B cell (primary cell): ENCODE results near the gene ALOX12. TPM values are rescaled to one million over a fixed set of nuclear protein-coding genes. Genes with fewer than 3 reads are reported as not detected.

Experiments used
- ATAC-seq: fragments of 200-7000 bp; cut with Tn5 transposase; one replicate; pipeline ENCODE4 v1.10.0; 2021; ENCODE audit warnings: low read depth, mild to moderate bottlenecking, moderate number of reproducible peaks, moderate library complexity
- CTCF ChIA-PET: fragments of 350-600 bp; sonication (Branson Sonifier 250); formaldehyde crosslinking; loops from one replicate; lab custom pipeline; 2021; ENCODE audit warnings: antibody characterized with exemption, inconsistent platforms; lab: Charles Lee
- POLR2A ChIA-PET: fragments of 350-600 bp; sonication (Branson Sonifier 250); formaldehyde crosslinking; loops from one replicate; lab custom pipeline; 2021; ENCODE audit warnings: antibody characterized with exemption; lab: Charles Lee
- DNase-seq: peaks from one replicate; pipeline ENCODE4 v3.0.0; 2013
- H2AFZ ChIP-seq: 2 replicates; pipeline ENCODE4 v1.6.1; 2012; ENCODE audit warnings: mild to moderate bottlenecking, low read depth, low read length; ENCODE audit not compliant: insufficient read depth, poor library complexity, severe bottlenecking
- H3K27ac ChIP-seq, 2 donors: 1 replicate in 1 of 2; 2 replicates in 1 of 2; pipeline ENCODE4 v1.5.1; 2012 to 2013; ENCODE audit warnings: low read length in 2 of 2, mild to moderate bottlenecking in 2 of 2, moderate library complexity in 1 of 2
- H3K27me3 ChIP-seq, 4 experiments: fragments of 200-600 bp in 1 of 4; sonication (generic) in 1 of 4; replicated peaks in 1 of 4; 1 replicate in 2 of 4; 2 replicates in 2 of 4; pipeline versions ENCODE4 v1.6.1 to v1.7.0; 2013 to 2016; ENCODE audit warnings: low read length in 3 of 4, mild to moderate bottlenecking in 2 of 4, mixed read lengths in 1 of 4, moderate library complexity in 1 of 4; ENCODE audit not compliant: insufficient read depth in 4 of 4, control insufficient read depth in 3 of 4; ENCODE audit errors: control extremely low read depth in 1 of 4
- H3K36me3 ChIP-seq, 2 experiments: replicated peaks in 1 of 2; 1 replicate in 1 of 2; 2 replicates in 1 of 2; pipeline versions ENCODE4 v1.6.1 to v1.7.1; 2013; ENCODE audit warnings: low read length in 1 of 2; ENCODE audit not compliant: insufficient read depth in 2 of 2, control insufficient read depth in 1 of 2; ENCODE audit errors: control extremely low read depth in 1 of 2, extremely low read depth in 1 of 2
- H3K4me1 ChIP-seq, 2 donors: fragments of 200-600 bp in 1 of 2; sonication (generic) in 1 of 2; 1 replicate in 1 of 2; 2 replicates in 1 of 2; pipeline versions ENCODE4 v1.5.1 to v1.6.1; 2013 to 2017; ENCODE audit warnings: low read length in 2 of 2; ENCODE audit not compliant: control insufficient read depth in 2 of 2, insufficient read depth in 2 of 2
- H3K4me2 ChIP-seq: replicated peaks from 2 replicates; pipeline ENCODE3; 2012; ENCODE audit warnings: mild to moderate bottlenecking, low read depth, low read length; ENCODE audit not compliant: poor library complexity, severe bottlenecking
- H3K4me3 ChIP-seq, 5 experiments: fragments of 200-600 bp in 1 of 5; sonication (generic) in 1 of 5; 1 replicate in 3 of 5; 2 replicates in 2 of 5; pipeline versions ENCODE4 v1.5.1 to v1.7.0; 2011 to 2016; ENCODE audit warnings: low read length in 4 of 5, mild to moderate bottlenecking in 4 of 5, low read depth in 2 of 5, control low read depth in 1 of 5, moderate library complexity in 1 of 5; ENCODE audit not compliant: insufficient read depth in 1 of 5; ENCODE audit errors: control extremely low read depth in 1 of 5, extremely low read depth in 1 of 5
- H3K79me2 ChIP-seq: fragments of 200-600 bp; sonication (generic); one replicate; pipeline ENCODE4 v1.6.0; 2016; ENCODE audit warnings: low read length; ENCODE audit not compliant: control insufficient read depth, insufficient read depth
- H3K9ac ChIP-seq: fragments of 200-600 bp; sonication (generic); 2 replicates; pipeline ENCODE4 v1.6.1; 2017; ENCODE audit warnings: mild to moderate bottlenecking, low read length, moderate library complexity
- H3K9me3 ChIP-seq, 3 donors: one replicate each; pipeline versions ENCODE4 v1.6.1 to v1.7.1; 2013; ENCODE audit warnings: low read length in 2 of 3; ENCODE audit not compliant: control insufficient read depth in 2 of 3, insufficient read depth in 1 of 3; ENCODE audit errors: control extremely low read depth in 1 of 3
- H4K20me1 ChIP-seq: 2 replicates; pipeline ENCODE4 v1.6.0; 2012; ENCODE audit warnings: mild to moderate bottlenecking, low read length; ENCODE audit not compliant: insufficient read depth, control insufficient read depth, poor library complexity, severe bottlenecking
- H3K27ac Mint-ChIP-seq: one replicate; pipeline ENCODE4 v1.8.0; 2021; ENCODE audit warnings: mixed read lengths
- H3K27me3 Mint-ChIP-seq: one replicate; pipeline ENCODE4 v1.8.0; 2021; ENCODE audit warnings: mixed read lengths
- H3K4me1 Mint-ChIP-seq: one replicate; pipeline ENCODE4 v1.8.0; 2021; ENCODE audit warnings: mixed read lengths
- H3K4me3 Mint-ChIP-seq: one replicate; pipeline ENCODE4 v1.8.0; 2021; ENCODE audit warnings: mixed read lengths
- H3K9me3 Mint-ChIP-seq: one replicate; pipeline ENCODE4 v1.8.0; 2022; ENCODE audit warnings: mixed read lengths; ENCODE audit not compliant: insufficient read depth
- CTCF ChIP-seq: fragments of 200-600 bp; IDR thresholded peaks from one replicate; pipeline ENCODE4 v1.8.0; 2022; ENCODE audit warnings: antibody characterized with exemption, mild to moderate bottlenecking
- EZH2 ChIP-seq: IDR thresholded peaks from 2 replicates; pipeline ENCODE4 v1.6.1; 2012; ENCODE audit warnings: borderline replicate concordance, low read depth, mild to moderate bottlenecking, moderate library complexity, low read length; ENCODE audit not compliant: insufficient read depth, poor library complexity, severe bottlenecking
- WGBS: methylation state at CpG from one replicate; pipeline ENCODE4 v1.1.5; 2013; ENCODE audit warnings: missing lambda C conversion rate; ENCODE audit not compliant: insufficient coverage; 5-methylcytosine and 5-hydroxymethylcytosine counted together
- intact Hi-C: fragments of 100-400 bp; cut with micrococcal nuclease; formaldehyde crosslinking; loops from one replicate; pipeline ENCODE4 v1.10.0; 2022
- polyA plus RNA-seq: library from polyadenylated mRNA; depleted of rRNA; stranded (reverse); fragments of >200 nt; gene quantifications from 2 replicates; pipeline ENCODE4 v1.2.3, GENCODE V29; 2012
- total RNA-seq, 2 donors: library from RNA; stranded (reverse); fragments of 120-200 nt in 1 of 2; gene quantifications; 1 replicate in 1 of 2; 2 replicates in 1 of 2; pipeline versions ENCODE4 v1.2.3 to v1.2.4, GENCODE V29; 2013 to 2022

Gene ALOX12
- total and polyA plus RNA-seq, 2 donors (not counting 1 experiment from before 2014, with no cell fraction given): 0.07 TPM; not detected in 1

- peaks cover 15 to 21% of the 10 kb centered on the region in 2 donors for H3K4me1 ChIP-seq
- peak overlapping the region; percentile 75 for H2AFZ ChIP-seq
These were observed 33.8 kb downstream of the ALOX12 start for GRCh38 chr17:7029659-7030058.

More at GRCh38 chr17:7029659-7030058, 33.8 kb downstream of the ALOX12 start:
- H3K9me3 ChIP-seq: no peaks in the 10 kb centered on the region
- peak overlapping the region; percentile 35 for H3K9ac ChIP-seq
- H3K4me3 Mint-ChIP-seq: peak overlapping the region; percentile 58
- no peaks in the 10 kb centered on the region for H3K9me3 Mint-ChIP-seq
- ATAC-seq (no peak), DNase-seq (peak; percentile 48)
- POLR2A ChIA-PET: no interaction called here
- no peaks in the 10 kb centered on the region for H3K27me3 Mint-ChIP-seq
- peak overlapping the region in 1 of 2 donors; percentile 17 for H3K27ac ChIP-seq
- H3K4me3 ChIP-seq: peak overlapping the region in 3 of 5 experiments; percentile 2 to 38 (median 21)
- H3K4me2 ChIP-seq: peak overlapping the region; percentile 68
- H3K79me2 ChIP-seq: peaks cover 27% of the 10 kb centered on the region
- no peaks in the 10 kb centered on the region for H3K27me3 ChIP-seq
- peaks cover 29% of the 10 kb centered on the region for H3K4me1 Mint-ChIP-seq
- no peaks in the 10 kb centered on the region for H3K36me3 ChIP-seq
- WGBS: 21% methylated on average over 8 of the region's 8 CpGs
- no peak for TF ChIP-seq CTCF
- TF ChIP-seq EZH2: no peak
- peak overlapping the region; percentile 82 for H3K27ac Mint-ChIP-seq
- no peaks in the 10 kb centered on the region for H4K20me1 ChIP-seq
- intact Hi-C loops: no loop called here
- CTCF ChIA-PET: interaction anchor here (1.5 kb wide), 1 partner anchor 8 kb away, joined by 4 read pairs; no protein-coding TSS in a partner anchor
